H1 (cell line): ENCODE measurements around the gene DHRS2. TPM values are rescaled to one million over a fixed set of nuclear protein-coding genes. Genes with fewer than 3 reads are reported as not detected.

Experiments
- CTCF ChIA-PET: fragments of 300-600 bp; sonication (Branson Sonifier 250); formaldehyde crosslinking; loops from one replicate; lab custom pipeline; 2021; ENCODE audit not compliant: partially characterized antibody; lab: Charles Lee
- POLR2A ChIA-PET: fragments of 300-600 bp; sonication (Branson Sonifier 250); formaldehyde crosslinking; loops from one replicate; lab custom pipeline; 2021; ENCODE audit warnings: inconsistent platforms; ENCODE audit not compliant: partially characterized antibody; lab: Charles Lee
- DNase-seq, 2 experiments: peaks; one replicate each; pipeline versions ENCODE4 v3.0.0 to v3.0.0-alpha.2; 2010 to 2022; ENCODE audit warnings: low spot score in 2 of 2, low read depth in 1 of 2, mixed read lengths in 1 of 2
- FAIRE-seq: peaks from 2 replicates; lab custom pipeline; 2011; peaks lifted over from hg19 to GRCh38; lab: Jason Lieb, UNC
- H2AFZ ChIP-seq: 2 replicates; pipeline ENCODE4 v1.8.1; 2012; ENCODE audit warnings: low read length, inconsistent platforms
- H2AK5ac ChIP-seq: 2 replicates; pipeline ENCODE4 v1.6.1; 2013; ENCODE audit warnings: low read depth, low read length
- H2BK120ac ChIP-seq: replicated peaks from 2 replicates; pipeline ENCODE3; 2013; ENCODE audit warnings: low read depth, low read length, inconsistent platforms
- H2BK12ac ChIP-seq: 2 replicates; pipeline ENCODE4 v1.6.1; 2013; ENCODE audit warnings: low read depth, low read length
- H2BK15ac ChIP-seq: 2 replicates; pipeline ENCODE4 v1.6.1; 2013; ENCODE audit warnings: low read length
- H2BK20ac ChIP-seq: 2 replicates; pipeline ENCODE4 v1.6.1; 2013; ENCODE audit warnings: low read length
- H2BK5ac ChIP-seq: 2 replicates; pipeline ENCODE4 v1.6.1; 2013; ENCODE audit warnings: low read depth, low read length
- H3K14ac ChIP-seq: 2 replicates; pipeline ENCODE4 v1.6.1; 2013; ENCODE audit warnings: inconsistent platforms; ENCODE audit not compliant: insufficient read length
- H3K18ac ChIP-seq: 2 replicates; pipeline ENCODE4 v1.6.1; 2013; ENCODE audit warnings: low read length; ENCODE audit errors: extremely low read depth
- H3K23ac ChIP-seq: 2 replicates; pipeline ENCODE4 v1.6.1; 2013; ENCODE audit warnings: inconsistent platforms; ENCODE audit not compliant: insufficient read length
- H3K23me2 ChIP-seq: 2 replicates; pipeline ENCODE4 v1.6.1; 2013; ENCODE audit warnings: low read depth, low read length
- H3K27ac ChIP-seq: 2 replicates; pipeline ENCODE4 v1.6.1; 2011; ENCODE audit warnings: low read depth, low read length, inconsistent platforms
- H3K27me3 ChIP-seq, 4 experiments: replicated peaks in 1 of 4; 1 replicate in 1 of 4; 2 replicates in 3 of 4; pipeline versions ENCODE4 v1.6.1 to v1.8.1; 2011 to 2013; ENCODE audit warnings: low read length in 3 of 4, mild to moderate bottlenecking in 3 of 4, inconsistent platforms in 2 of 4, mixed read lengths in 2 of 4, moderate library complexity in 1 of 4; ENCODE audit not compliant: control insufficient read depth in 3 of 4, insufficient read depth in 3 of 4; ENCODE audit errors: extremely low read depth in 1 of 4
- H3K36me3 ChIP-seq, 4 experiments: 2 replicates each; pipeline versions ENCODE4 v1.6.1 to v1.8.1; 2011 to 2013; ENCODE audit warnings: mild to moderate bottlenecking in 4 of 4, low read length in 3 of 4, moderate library complexity in 2 of 4, control low read depth in 1 of 4, inconsistent platforms in 1 of 4; ENCODE audit not compliant: insufficient read depth in 4 of 4, control insufficient read depth in 2 of 4
- H3K4ac ChIP-seq: replicated peaks from 2 replicates; pipeline ENCODE3; 2013; ENCODE audit warnings: low read length, low read depth, mixed read lengths, inconsistent platforms; ENCODE audit not compliant: insufficient read length
- H3K4me1 ChIP-seq, 4 experiments: replicated peaks in 1 of 4; 1 replicate in 1 of 4; 2 replicates in 3 of 4; pipeline versions ENCODE4 v1.6.1 to v1.8.1; 2011 to 2013; ENCODE audit warnings: low read length in 3 of 4, inconsistent platforms in 2 of 4, mixed read lengths in 1 of 4; ENCODE audit not compliant: insufficient read depth in 4 of 4, control insufficient read depth in 3 of 4
- H3K4me2 ChIP-seq, 2 experiments: 2 replicates each; pipeline versions ENCODE4 v1.6.1 to v1.8.1; 2011 to 2013; ENCODE audit warnings: low read depth in 2 of 2, low read length in 2 of 2, control low read depth in 1 of 2, inconsistent platforms in 1 of 2, mild to moderate bottlenecking in 1 of 2; ENCODE audit not compliant: insufficient read depth in 1 of 2
- H3K4me3 ChIP-seq, 4 experiments: fragments of 200-600, 300-600 bp in 1 of 4; sonication (generic), shearing (Covaris generic), sonication (Bioruptor Twin) in 1 of 4; 2 replicates each; pipeline versions ENCODE4 v1.5.1 to v1.8.1; 2011 to 2016; ENCODE audit warnings: low read length in 4 of 4, low read depth in 3 of 4, control low read depth in 2 of 4, inconsistent platforms in 2 of 4, mild to moderate bottlenecking in 2 of 4, mixed read lengths in 1 of 4, moderate library complexity in 1 of 4; ENCODE audit not compliant: insufficient read depth in 2 of 4; ENCODE audit errors: extremely low read depth in 1 of 4
- H3K56ac ChIP-seq: replicated peaks from 2 replicates; pipeline ENCODE3; 2013; ENCODE audit warnings: low read depth, mild to moderate bottlenecking, mixed read lengths, low read length, inconsistent platforms; ENCODE audit not compliant: insufficient read length
- H3K79me1 ChIP-seq: 2 replicates; pipeline ENCODE4 v1.6.1; 2013; ENCODE audit warnings: low read depth, low read length, control low read depth
- H3K79me2 ChIP-seq, 2 experiments: 2 replicates each; pipeline versions ENCODE4 v1.6.1 to v1.8.1; 2012 to 2013; ENCODE audit warnings: low read length in 2 of 2, mild to moderate bottlenecking in 2 of 2, inconsistent platforms in 1 of 2; ENCODE audit not compliant: insufficient read depth in 2 of 2, control insufficient read depth in 1 of 2
- H3K9ac ChIP-seq, 4 experiments: replicated peaks in 1 of 4; 1 replicate in 1 of 4; 2 replicates in 3 of 4; pipeline versions ENCODE4 v1.6.1 to v1.8.1; 2011 to 2013; ENCODE audit warnings: low read depth in 3 of 4, low read length in 3 of 4, control low read depth in 2 of 4, mild to moderate bottlenecking in 2 of 4, moderate library complexity in 2 of 4, inconsistent platforms in 1 of 4; ENCODE audit errors: extremely low read depth in 1 of 4
- H3K9me3 ChIP-seq, 2 experiments: 2 replicates each; pipeline versions ENCODE4 v1.6.1 to v1.8.1; 2012 to 2013; ENCODE audit warnings: mild to moderate bottlenecking in 2 of 2, moderate library complexity in 2 of 2, control low read depth in 1 of 2, inconsistent platforms in 1 of 2, low read depth in 1 of 2, low read length in 1 of 2, mixed read lengths in 1 of 2; ENCODE audit not compliant: insufficient read depth in 2 of 2
- H4K20me1 ChIP-seq, 2 experiments: replicated peaks in 1 of 2; 2 replicates each; pipeline versions ENCODE3 to v1.8.1; 2011 to 2013; ENCODE audit warnings: inconsistent platforms in 2 of 2, low read length in 2 of 2, mild to moderate bottlenecking in 1 of 2; ENCODE audit not compliant: insufficient read depth in 2 of 2, control insufficient read depth in 1 of 2
- H4K5ac ChIP-seq: 2 replicates; pipeline ENCODE4 v1.6.1; 2013; ENCODE audit warnings: low read length, low read depth, mixed read lengths, inconsistent platforms; ENCODE audit not compliant: insufficient read length
- H4K8ac ChIP-seq: 2 replicates; pipeline ENCODE4 v1.8.0; 2013; ENCODE audit warnings: mild to moderate bottlenecking, moderate library complexity, low read length, inconsistent platforms; ENCODE audit not compliant: insufficient read depth; ENCODE audit errors: extremely low read depth
- H4K91ac ChIP-seq: replicated peaks from 2 replicates; pipeline ENCODE3; 2013; ENCODE audit warnings: low read length, mixed read lengths, inconsistent platforms; ENCODE audit not compliant: insufficient read length
- HDAC2 ChIP-seq, 2 experiments: fragments of 300-600 bp in 1 of 2; sonication (generic) in 1 of 2; IDR thresholded peaks; 2 replicates each; pipeline ENCODE4 v1.6.1; 2011 to 2012; ENCODE audit warnings: low read depth in 2 of 2, low read length in 2 of 2, mild to moderate bottlenecking in 2 of 2, moderate library complexity in 2 of 2, borderline replicate concordance in 1 of 2, inconsistent platforms in 1 of 2
- KDM5A ChIP-seq: fragments of 200-600 bp; IDR thresholded peaks from 2 replicates; pipeline ENCODE4 v1.7.1; 2012; ENCODE audit warnings: mild to moderate bottlenecking, low read length, inconsistent platforms, mixed read lengths
- NANOG ChIP-seq: IDR thresholded peaks from 2 replicates; pipeline ENCODE4 v1.6.1; 2011; ENCODE audit warnings: low read length, low read depth, mild to moderate bottlenecking, inconsistent platforms; ENCODE audit not compliant: insufficient read depth, poor library complexity, severe bottlenecking
- PHF8 ChIP-seq: fragments of 200-600 bp; sonication (generic); conservative IDR thresholded peaks from 2 replicates; pipeline ENCODE4 v1.7.1; 2012; ENCODE audit warnings: low read depth, mild to moderate bottlenecking, inconsistent platforms, low read length, moderate library complexity
- POLR2A ChIP-seq, 2 experiments: IDR thresholded peaks; 1 replicate in 1 of 2; 2 replicates in 1 of 2; pipeline ENCODE4 v1.6.1; 2011; ENCODE audit warnings: low read depth in 2 of 2, low read length in 2 of 2, mild to moderate bottlenecking in 2 of 2; ENCODE audit errors: control extremely low read depth in 1 of 2
- SAP30 ChIP-seq: fragments of 300-600 bp; sonication (generic); IDR thresholded peaks from 2 replicates; pipeline ENCODE4 v1.7.1; 2012; ENCODE audit warnings: low read length, moderate library complexity, mild to moderate bottlenecking, inconsistent platforms; ENCODE audit not compliant: insufficient read depth, insufficient replicate concordance
- SP2 ChIP-seq: IDR thresholded peaks from 2 replicates; pipeline ENCODE4 v1.6.1; 2012; ENCODE audit warnings: mild to moderate bottlenecking, low read length, inconsistent platforms
- SRF ChIP-seq: IDR thresholded peaks from 2 replicates; pipeline ENCODE4 v1.6.1; 2011; ENCODE audit warnings: mild to moderate bottlenecking, low read depth, low read length, moderate library complexity
- TAF7 ChIP-seq: optimal IDR thresholded peaks from 2 replicates; pipeline ENCODE3; 2011; ENCODE audit warnings: low read depth, mild to moderate bottlenecking, inconsistent platforms, low read length, moderate library complexity, borderline replicate concordance
- TCF12 ChIP-seq: IDR thresholded peaks from 2 replicates; pipeline ENCODE4 v1.6.1; 2011; ENCODE audit warnings: low read depth, mild to moderate bottlenecking, low read length
- WGBS, 2 experiments: shearing (Covaris generic) in 1 of 2; methylation state at CpG; one replicate each; pipeline versions ENCODE4 v1.1.6 to v1.1.7; 2013 to 2015; ENCODE audit warnings: low lambda C conversion rate in 2 of 2, mixed read lengths in 2 of 2, inconsistent platforms in 1 of 2, low coverage in 1 of 2, missing lambda C conversion rate in 1 of 2; ENCODE audit not compliant: insufficient replicate concordance in 2 of 2, insufficient coverage in 1 of 2, insufficient read length in 1 of 2; ENCODE audit errors: extremely low coverage in 1 of 2, missing lambda C conversion rate in 1 of 2; 5-methylcytosine and 5-hydroxymethylcytosine counted together
- polyA plus RNA-seq, 7 experiments: library from polyadenylated mRNA; depleted of rRNA in 3 of 7; stranded (reverse) in 5 of 7; unstranded in 2 of 7; fragments of >200 nt in 5 of 7; fragments of 200-250 nt in 2 of 7; gene quantifications; 1 replicate in 5 of 7; 2 replicates in 1 of 7; 4 replicates in 1 of 7; pipeline versions ENCODE4 v1.2.1 to v1.2.3, GENCODE V29; 2011 to 2013; ENCODE audit warnings: missing spikeins in 2 of 7, mixed read lengths in 2 of 7
- total RNA-seq: library from RNA; stranded (reverse); fragmentation: NEBNext Ultra II Directional; extraction: Animal tissue kit (Norgen Biotek cat#: 25700); gene quantifications from 2 replicates; pipeline ENCODE4 v1.2.1, GENCODE V29; 2021

The DHRS2 gene
- total and polyA plus RNA-seq, 2 of the 8 experiments (the other 6 are each of a cell fraction or from before 2014, with no cell fraction given), result 1.1 to 3.5 TPM

DNA sequence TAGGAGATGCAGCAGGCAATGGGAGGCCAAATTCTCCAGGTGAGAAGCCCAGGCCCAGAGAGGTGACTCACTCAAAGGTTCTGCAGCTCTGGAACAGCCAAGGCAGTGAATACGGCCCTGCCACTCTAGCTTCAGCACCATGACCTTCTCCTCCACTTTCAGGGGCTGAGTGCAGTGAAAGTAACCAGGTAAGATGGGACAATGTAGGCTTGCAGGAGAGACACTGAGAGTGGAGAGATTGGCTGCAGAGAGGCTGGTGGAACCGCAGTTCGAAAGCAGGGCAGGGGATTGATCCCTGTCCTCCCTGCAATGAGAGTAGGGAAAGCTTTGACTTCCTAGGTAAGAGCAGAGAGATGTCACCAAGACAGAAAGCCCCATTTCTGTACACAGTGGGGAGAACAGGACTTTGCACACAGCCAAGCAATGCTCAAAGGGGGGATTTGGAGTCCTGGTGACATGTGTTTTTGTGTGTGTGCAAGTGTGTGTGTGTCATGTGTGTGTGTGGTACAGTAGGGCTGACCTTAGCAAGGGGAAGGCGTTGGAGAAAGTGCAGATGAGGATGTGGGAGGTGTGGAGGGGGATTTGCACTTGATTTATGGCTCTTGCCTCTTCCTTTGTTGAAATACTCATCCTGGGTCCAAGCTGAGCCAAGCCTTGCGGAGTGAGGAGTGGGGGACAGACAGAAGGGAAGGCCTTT lies 12.7 kb downstream of the DHRS2 start:
- TF ChIP-seq TAF7, result no peak
- no peak for TF ChIP-seq HDAC2 (IDR thresholded peaks at IDR 0.05; ENCODE audit: borderline replicate concordance in 1 of 2, low read depth in 2 of 2, low read length in 2 of 2)
- TF ChIP-seq NANOG, result no peak
- no peak for TF ChIP-seq KDM5A
- TF ChIP-seq SRF, result no peak
- TF ChIP-seq TCF12, result no peak
- no peak for TF ChIP-seq POLR2A (IDR thresholded peaks at IDR 0.05; ENCODE audit: control extremely low read depth in 1 of 2, low read depth in 2 of 2, low read length in 2 of 2)
- no peak for TF ChIP-seq PHF8
- no peak for TF ChIP-seq SAP30
- TF ChIP-seq SP2, result no peak
- no peak overlapping the region for H2BK120ac ChIP-seq
- peaks cover 0 to 3% (median 0%) of the 10 kb centered on the region in 4 experiments; a peak in 2 of 7 replicates for H3K27me3 ChIP-seq
- 0 out of 2 replicates have a peak overlapping the region, but pooled peaks have one; percentile 76 for H2BK15ac ChIP-seq
- CTCF ChIA-PET, result interaction anchor here (0.6 to 4.1 kb wide), 5 partner anchors 9 to 262 kb away, joined by 3 to 29 read pairs (median 5); no protein-coding TSS in a partner anchor
- no peaks in the 10 kb centered on the region for H4K20me1 ChIP-seq
- H3K4ac ChIP-seq, result no peak overlapping the region
- H3K23me2 ChIP-seq, result peaks cover 1% of the 10 kb centered on the region; the same call in 1 of the 2 replicates
- no peaks in the 10 kb centered on the region for H3K79me1 ChIP-seq
- no peaks in the 10 kb centered on the region for H3K79me2 ChIP-seq
- DNase-seq (no peak), FAIRE-seq (no peak)
- no peak overlapping the region for H2AFZ ChIP-seq
- WGBS, 2 experiments, result 85% methylated on average over 5 of the region's 5 CpGs; no CpG with 5 or more reads in 1 of the 2 experiments
- H3K36me3 ChIP-seq, result no peaks in the 10 kb centered on the region
- H2BK20ac ChIP-seq, result no peak overlapping the region
- H2BK12ac ChIP-seq, result no peak overlapping the region
- H4K8ac ChIP-seq, result no peak overlapping the region
- no peak overlapping the region for H4K91ac ChIP-seq
- H3K56ac ChIP-seq, result no peak overlapping the region
- no peak overlapping the region for H3K4me3 ChIP-seq
- peaks cover 4 to 13% of the 10 kb centered on the region in 2 experiments; a peak in 2 of 4 replicates for H3K9me3 ChIP-seq
- H3K27ac ChIP-seq, result no peak overlapping the region
- no peak overlapping the region for H3K18ac ChIP-seq
- H3K4me1 ChIP-seq, result no peaks in the 10 kb centered on the region
- no peak overlapping the region for H4K5ac ChIP-seq
- H2BK5ac ChIP-seq, result no peak overlapping the region
- H3K14ac ChIP-seq, result no peak overlapping the region
- H2AK5ac ChIP-seq, result no peak overlapping the region
- no peak overlapping the region for H3K9ac ChIP-seq
- no peak overlapping the region for H3K4me2 ChIP-seq
- POLR2A ChIA-PET, result no interaction called here
- no peak overlapping the region for H3K23ac ChIP-seq
